NOMO-1 treated with dmso at 0.1 percent for 144 hours (cell line): Measurements from ENCODE around the gene SERTAD4.
"Not testable (repeated sequence)": the region's sequence is repeated elsewhere in the genome, so short reads cannot be mapped to it uniquely, and the experiment has no call there.

Experiments
- DNase-seq: peaks from one replicate; lab custom pipeline; 2025; ENCODE audit not compliant: unreplicated experiment; lab: John Stamatoyannopoulos, UW

The SERTAD4 gene

GRCh38 chr1:210257698-210258529 is 25.3 kb downstream of the SERTAD4 start:
- no peak for DNase-seq

GRCh38 chr1:210259561-210259960 is 27.0 kb downstream of the SERTAD4 start:
- no peak for DNase-seq

- DNase-seq = no peak
Measured at GRCh38 chr1:210260096-210260495, 27.5 kb downstream of the SERTAD4 start.

GRCh38 chr1:210262167-210262896 is 29.7 kb downstream of the SERTAD4 start:
- DNase-seq = no peak

DNA sequence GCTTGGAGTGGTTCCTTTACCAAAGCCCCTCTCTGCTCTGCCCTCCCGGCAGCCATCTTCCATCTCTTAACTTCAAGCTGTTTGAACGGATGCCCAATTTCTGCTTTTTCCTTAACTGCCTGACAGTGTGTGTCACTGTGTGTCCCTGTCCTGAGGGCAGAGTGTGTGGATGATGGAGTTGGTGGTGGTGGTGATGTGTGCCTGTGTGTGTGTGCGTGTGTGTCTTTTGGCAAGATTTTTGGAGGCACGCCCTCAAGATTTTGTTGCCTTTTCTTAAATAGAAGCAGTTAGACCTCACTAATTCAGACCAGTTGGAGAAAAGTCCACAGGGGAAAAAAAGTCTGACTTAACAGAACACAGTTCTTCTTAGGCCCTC is 30.3 kb downstream of the SERTAD4 start:
- no peak for DNase-seq

DNA sequence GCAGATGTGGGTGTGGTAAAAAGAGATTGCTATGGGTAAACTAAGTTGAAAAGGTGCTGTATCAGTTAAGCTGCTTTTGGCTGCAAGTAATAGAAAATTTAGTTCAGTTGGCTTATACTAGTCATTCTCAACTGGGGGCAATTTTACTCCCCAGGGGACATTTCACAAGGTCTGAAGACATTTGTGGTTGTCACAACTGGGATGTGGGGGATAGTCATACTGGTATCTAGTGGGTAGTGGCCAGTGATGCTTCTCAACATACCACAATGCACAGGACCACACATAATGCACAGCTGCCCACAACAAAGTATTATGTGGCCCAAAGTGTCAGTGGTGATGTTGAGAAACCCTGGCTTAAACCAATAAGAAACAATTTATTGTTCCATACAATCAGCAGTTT is 31.4 kb downstream of the SERTAD4 start:
- no peak for DNase-seq

DNA sequence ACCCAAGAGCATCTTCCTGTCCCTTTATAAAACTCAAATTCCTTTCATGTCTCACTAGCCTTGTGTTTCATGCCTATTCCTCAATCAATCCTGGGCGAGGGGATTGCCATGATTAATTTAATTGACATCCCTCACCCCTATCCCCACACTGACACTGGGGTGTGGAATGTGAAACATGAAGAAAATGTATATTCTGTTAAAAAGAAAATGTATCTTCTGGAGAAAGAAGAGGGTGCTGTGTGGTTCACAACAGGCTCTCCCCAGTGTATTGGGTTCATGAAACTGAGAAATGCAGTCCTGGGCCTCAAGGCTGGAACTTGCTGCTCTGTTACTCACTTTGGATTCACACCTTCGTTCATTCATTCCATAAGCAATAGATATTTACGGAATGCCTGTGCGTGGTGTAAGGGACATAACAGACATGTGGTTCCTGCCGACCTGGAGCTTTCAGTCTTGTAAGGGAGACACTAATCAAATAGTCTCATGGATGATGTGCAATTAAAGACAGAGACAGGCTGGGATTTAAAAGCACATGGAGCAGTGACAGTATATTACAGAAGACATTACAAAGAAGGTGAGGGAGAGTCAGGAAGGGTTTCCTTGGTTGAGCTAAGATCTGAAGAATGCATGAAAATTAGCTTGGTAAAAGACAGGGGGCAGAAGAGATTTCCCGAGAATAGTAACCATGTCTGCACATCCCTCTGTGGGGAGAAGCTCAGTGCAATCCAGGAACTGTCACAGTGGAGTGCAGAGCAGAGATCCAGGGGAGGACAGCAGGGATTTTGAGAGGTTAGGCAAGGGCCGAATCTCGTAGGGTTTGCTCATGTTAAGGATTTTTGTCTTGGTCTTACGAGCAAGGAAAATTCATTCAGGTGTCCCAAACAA is 32.1 kb downstream of the SERTAD4 start:
- DNase-seq = no peak

DNA sequence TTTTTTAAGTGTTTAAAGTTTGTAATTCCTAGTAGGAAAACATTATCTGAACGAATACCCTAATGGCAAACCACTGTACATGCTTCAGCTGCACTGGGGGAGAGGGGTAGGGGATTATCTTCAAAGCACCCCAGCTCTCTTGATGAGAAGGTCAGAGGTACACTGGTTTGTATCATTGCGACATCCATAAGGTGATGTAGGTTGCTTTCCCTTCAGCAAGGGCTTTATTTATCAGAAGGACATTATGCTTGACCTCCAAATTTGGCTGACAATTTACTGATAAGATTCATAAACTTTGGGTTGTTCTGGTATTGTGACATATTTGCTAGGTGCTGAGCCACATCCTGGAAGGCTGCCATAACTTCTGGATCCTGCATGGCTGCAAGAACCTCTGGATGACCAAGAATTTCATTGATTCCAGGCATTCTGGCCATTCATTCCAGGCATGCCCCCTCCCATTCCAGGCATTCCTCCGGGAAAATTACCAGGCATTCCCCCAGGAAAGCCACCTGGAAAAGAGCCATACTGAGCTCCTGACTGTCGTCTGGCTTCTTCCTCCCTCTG is 32.9 kb downstream of the SERTAD4 start:
- not testable (repeated sequence) for DNase-seq

DNA sequence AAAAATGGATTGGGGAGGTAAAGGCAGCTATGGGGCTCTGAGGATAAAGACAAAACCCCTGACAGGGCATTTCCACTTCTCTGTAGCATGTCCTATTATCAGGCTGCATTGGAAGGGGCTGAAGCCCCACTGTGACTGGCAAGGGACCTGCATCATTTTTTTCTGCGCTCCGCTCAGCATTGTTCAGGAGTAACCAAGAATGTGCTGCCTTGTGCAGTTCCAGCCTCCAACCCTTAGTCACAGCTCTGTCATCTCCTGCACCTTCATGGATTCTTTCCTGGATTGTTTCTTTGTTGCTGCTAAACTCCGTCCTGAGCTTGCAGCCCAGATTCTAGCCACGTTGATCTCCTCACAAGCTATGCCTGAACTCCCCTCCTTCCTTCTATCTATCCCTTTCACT is 37.4 kb downstream of the SERTAD4 start:
- DNase-seq = no peak

- DNase-seq = no peak
Measured at GRCh38 chr1:210272666-210273065, 40.1 kb downstream of the SERTAD4 start.

GRCh38 chr1:210280221-210280620 is 47.6 kb downstream of the SERTAD4 start:
- DNase-seq = no peak

DNA sequence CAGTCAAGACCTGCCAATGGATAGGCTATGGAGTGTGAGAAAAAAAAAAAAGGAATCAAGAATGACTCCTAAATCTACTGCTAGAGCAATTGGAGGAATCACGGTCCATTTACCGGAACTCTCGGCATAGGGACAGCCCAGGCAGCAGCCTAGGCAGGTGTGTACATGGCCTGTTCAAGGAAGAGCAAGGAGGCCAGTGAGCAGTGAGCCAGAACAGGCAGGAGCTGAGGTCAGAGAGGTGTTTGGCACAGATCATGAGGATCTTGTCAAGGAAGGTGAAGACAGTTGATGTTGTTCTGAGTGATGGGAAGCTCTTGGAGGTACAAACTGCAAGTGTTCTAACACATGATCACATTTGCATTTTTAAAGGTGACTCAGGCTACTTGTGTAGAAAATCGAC is 55.5 kb downstream of the SERTAD4 start:
- DNase-seq = no peak

GRCh38 chr1:210289248-210289647 is 56.7 kb downstream of the SERTAD4 start:
- DNase-seq = no peak

GRCh38 chr1:210291081-210291764 is 58.6 kb downstream of the SERTAD4 start:
- no peak for DNase-seq

- DNase-seq = no peak
Measured at GRCh38 chr1:210291786-210292230, 59.2 kb downstream of the SERTAD4 start.

GRCh38 chr1:210292231-210292871 is 59.8 kb downstream of the SERTAD4 start:
- no peak for DNase-seq

DNA sequence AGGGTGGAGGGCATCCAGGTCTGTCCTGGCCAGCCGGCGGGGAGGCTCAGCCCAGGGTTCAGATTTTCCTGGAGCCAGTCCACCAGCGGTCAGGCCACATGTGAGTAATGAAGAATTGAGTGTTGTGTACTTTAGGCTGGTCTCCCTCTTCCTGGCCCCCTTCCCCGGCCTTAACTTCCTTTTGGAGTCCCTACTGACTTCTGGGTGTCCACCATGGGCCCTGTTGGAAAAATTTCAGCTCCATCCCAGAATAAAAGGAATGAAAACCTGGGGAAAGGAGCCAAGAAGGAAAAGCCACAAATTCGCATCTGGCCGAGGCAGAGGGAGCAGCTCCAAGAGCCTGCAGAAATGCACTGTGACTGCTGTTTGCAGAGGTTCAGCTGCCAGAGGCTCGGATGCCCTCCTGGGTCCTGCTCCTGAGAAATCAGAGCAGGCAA is 60.6 kb downstream of the SERTAD4 start:
- no peak for DNase-seq

DNA sequence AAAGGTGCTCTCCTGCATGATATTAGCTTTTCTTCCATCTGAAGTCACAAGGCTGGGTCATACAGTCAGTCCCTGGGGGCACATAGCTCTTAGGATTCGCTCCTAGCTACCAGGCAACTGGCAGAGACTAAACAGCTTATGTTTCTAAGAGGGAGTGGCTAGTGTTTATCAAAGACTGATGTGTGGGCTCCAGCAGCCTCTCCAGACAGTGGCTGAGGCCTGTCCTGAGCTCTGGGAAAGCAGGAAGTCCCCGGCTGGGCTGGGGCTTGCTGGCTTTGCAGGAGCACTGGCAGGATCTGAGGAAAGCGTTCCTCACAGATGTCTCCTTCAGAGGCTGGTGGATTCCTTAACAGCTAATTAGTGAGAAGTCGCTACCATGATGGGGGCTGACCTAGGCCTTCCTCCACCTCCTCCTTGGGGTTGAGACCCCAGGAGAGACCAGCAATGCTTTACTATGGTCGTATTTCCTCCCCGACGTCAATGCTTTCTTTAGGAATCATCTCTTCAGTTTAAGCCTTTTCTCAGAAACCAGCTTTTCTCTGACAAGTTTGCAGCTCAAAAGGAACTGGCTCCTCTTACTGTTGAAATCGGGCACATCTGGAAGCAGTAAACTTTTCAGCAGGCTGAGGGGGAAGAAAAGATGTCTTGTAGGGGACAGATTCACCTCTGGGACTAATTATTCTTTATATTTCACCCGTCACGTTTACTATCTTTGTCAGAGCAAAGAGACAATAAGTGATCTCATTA is 62.6 kb downstream of the SERTAD4 start:
- DNase-seq = no peak
